HG02840 (cell line): ENCODE measurements around the gene ZDHHC12.

Source experiments
- ATAC-seq: cut with Tn5 transposase; IDR thresholded peaks from one replicate; pipeline ENCODE4 v1.9.1; 2021; ENCODE audit warnings: mild to moderate bottlenecking, moderate library complexity, moderate number of reproducible peaks; ENCODE audit not compliant: unreplicated experiment, low FRiP score

ZDHHC12 gene

DNA sequence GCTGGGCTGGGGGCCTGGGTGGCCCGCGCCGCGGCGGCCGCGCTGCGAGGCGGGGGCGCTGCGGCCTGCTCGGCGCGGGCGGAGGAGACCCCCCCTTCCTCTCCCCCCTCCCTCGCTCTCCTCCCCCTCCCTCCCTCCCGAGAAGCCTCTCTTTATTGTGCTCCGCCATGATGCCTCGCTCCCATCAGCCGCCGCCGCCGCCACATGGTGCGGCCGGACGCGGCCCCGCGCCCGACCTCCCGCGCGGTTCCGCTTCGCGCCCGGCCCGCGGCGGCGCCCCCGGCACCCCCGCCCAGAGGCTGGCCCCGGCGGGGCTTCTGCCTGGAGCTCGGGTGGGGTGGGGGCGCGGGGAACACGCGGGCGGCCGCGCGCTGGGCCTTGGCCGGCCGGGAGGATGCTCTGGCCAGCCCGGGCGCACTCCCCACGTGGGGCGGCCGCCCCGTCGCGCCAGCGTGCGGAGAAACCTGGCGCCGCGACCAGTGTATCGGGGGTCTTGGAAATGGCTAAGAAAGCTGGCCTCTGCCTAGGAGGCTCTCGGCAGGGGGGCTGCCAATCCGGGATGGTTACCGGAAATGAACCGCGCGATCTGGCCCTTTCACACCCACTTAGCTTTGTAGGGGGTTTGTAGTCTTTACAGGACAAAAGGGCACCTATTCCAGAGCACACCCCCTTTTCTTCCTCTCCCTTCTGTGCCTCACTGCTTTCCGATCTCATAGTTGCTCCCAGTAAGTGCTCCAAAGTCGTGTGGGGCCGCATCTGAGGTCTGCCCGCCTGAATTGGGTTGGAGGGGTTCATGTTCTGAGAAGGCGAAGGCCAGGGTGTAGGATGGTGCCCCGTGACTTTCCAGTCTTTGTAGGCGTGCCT is 33.9 kb downstream of the ZDHHC12 start:
- ATAC-seq: no peak

DNA sequence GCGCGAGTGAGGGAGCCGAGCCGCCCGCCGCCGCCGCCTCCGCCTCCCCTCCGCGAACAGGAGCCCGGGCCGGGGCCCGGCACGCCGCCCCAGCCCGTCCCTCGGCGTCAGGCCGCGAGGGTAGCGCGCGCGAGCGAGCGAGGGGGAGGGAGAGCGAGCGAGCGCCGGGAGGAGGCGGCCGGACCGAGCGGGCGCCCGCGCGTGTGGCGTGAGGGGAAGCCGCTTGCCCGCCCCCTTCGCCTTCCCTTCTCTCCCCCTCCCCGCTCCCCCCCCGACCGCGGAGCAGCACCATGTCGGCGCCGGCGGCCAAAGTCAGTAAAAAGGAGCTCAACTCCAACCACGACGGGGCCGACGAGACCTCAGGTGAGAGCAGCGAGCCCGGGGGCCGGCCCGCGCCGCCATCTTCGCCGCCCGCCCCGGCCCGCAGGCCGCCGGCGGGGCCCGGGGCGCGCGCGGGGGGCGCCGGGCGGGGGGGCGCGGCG is 34.6 kb downstream of the ZDHHC12 start:
- peak; percentile 3 for ATAC-seq

DNA sequence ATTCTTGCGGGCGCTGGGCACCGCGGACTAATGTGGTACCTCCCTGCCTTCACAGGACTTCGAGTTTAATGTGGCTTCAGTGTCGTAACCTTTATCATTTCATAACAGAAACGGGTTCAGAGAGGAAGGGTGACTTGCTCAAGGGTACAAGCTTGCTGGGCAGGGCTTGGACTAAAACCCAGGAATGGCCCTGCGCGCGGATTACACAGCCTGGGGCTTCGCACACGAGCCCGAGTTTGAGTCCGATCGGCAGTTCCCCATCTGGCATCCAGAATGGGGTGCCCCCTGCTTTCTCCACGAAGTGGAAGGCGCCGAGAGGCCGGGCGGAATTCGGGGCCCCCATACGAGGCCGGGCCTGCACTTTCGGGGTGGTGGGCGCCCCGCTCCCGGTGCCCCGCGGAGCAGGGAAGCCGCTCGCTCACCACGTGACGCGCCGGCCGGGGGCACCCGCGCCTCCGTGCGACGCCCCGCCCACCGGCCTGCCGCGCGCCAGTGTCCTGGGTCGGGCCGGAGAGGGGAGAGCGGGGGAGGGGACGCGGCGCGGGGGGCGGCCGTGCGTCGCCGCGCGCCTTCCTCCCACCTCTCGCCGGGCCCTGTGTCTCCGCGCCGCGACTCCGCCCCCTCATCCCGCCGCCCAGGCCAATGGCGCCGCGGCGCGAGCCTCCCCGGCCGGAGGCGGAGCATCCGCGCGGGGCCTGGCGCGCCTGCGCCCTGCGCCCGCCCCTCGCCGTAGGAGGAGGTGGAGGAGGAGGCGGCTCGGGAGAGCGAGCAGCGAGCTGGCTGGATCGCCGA is 35.2 kb downstream of the ZDHHC12 start, which contains the start of gene SET:
Gene SET (plus strand): TSS at position 722 of the 792 bp plus-strand sequence. CDS start 361 bp downstream, outside the sequence.
- ATAC-seq: peak; percentile 68

DNA sequence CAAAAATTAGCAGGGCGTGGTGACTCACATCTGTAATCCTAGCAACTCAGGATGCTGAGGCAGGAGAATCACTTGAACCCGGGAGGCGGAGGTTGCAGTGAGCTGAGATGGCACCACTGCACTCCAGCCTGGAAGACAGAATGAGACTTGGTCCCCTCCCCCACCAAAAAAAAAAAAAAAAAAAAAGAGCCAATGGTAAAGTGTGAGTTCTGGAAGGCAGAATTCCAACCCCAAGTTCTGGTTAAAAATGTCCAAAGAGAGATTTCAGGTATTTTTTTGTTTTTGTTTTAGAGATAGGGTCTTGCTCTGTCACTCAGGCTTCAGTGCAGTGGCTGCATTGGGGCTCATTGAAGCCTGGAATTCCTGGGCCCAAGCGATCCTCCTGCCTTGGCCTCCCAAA is 36.5 kb downstream of the ZDHHC12 start:
- ATAC-seq: no peak

DNA sequence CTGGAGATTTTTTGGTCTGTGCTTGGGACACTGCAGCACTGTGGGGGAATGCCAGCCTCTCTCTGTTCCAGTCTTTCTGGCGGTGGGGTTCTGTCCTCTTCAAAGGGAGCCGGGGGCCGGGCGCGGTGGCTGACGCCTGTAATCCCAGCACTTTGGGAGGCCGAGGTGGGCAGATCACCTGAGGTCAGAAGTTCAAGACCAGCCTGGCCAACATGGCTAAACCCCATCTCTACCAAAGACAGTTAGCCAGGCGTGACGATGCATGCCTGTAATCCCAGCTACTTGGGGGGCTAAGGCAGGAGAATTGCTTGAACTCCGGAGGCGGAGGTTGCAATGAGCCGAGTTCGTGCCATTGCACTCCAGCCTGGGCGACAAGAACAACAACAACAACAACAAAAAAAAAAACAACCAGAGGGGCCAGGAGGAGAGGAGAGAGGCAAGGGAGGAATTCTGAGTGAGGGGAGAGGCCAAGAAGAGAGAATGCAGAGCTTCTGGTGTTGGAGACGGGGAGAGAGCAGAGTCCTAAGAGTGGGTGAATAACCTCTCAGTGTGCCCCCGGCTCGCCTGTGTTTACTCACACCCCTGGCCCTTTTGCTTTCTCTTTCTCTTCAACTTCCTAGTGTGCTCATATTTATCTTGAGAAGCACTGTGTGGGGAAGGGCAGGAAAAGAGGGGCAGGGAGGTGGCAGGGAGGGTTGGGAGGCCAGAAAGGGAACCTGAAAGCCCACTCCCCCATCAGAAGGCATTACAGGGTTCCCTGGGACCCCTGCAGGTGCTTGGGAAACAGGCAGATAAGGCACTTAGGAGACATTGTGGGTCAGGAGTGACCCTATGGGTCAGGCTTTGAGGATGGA is 38.1 kb downstream of the ZDHHC12 start:
- no peak for ATAC-seq

DNA sequence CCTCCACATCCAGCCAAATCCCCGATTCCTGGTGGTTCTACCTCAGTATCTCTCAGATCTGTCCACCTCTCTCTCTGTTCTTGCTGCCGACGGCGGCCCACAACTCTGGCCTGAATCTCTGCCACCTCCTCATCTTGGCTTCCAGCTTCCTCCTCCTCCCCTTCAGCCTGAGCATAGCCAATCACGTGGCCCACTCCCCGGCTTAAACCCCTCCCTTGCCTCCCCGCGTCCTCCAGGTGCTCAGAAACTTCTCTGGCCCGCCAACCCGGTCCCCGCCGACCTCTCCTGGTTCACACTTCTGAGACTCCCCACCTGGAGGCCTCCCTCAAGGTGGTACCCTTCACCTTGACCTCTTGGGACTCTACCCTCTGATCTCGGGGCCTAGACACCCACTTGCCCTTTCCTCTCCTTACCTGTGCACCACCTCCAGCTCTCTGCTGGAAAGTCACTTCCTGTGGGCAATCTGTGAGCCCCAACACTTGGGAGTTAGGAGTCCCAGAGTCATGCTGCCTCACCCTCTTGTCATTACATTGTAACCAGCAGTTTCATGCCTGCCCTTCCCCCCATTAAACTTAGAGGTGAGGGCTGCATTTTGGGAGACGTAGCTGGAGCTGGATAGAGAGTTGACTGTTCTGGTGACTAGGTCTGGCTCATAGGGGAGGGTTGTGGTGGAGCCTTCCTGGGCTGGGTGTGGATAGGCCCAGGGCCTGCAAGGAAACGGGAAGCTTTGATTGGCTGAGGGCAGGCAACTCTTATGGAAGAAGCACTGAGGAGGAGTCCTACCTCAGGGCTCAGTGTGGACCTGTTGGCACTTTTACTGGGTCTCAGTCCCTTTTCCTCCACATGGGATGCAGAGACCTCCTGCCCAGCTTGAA is 39.4 kb downstream of the ZDHHC12 start:
- no peak for ATAC-seq

DNA sequence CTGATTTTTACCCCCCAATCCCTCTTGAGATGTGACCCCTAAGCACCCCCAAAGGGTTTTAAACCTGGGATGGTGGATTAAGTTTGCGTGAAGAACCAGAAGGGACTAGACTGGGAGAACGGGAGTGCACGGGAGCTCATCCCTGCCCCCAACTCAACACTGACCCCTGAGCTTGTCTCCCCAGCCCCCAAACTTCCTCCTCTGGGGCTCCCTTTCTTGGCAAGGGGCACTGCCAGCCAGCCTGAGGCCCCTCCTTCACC is 39.9 kb downstream of the ZDHHC12 start:
- no peak for ATAC-seq

DNA sequence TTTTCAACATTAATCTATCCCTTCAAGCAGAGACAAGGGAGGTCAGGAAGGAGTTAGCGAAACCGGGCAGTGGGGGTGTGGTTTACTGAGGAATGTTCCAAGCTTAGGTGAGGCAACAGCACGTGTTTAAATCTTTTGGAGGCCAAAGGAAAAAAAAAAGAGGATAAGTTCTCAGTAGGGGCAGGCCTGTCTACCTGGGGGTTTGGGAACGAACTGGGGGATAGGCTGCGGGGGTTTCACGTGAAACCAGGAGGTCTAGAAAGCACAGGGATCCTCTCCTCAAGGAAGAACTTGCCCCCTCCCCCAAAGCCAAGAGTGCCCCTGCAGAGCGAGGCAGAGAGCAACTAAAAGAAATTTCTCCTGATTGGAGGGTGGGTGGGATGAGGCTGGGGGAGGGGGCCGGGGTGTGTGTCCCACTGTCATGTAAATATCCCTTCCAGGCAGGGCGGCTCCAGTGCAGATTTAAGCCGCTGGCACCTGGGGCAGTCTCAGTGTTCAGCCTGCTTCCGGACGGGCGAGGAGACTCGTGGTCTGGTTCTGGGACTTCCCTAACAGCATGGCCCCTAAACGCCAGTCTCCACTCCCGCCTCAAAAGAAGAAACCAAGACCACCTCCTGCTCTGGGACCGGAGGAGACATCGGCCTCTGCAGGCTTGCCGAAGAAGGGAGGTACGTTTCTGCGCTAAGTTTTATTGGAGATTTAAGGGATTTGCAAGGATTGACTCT is 40.4 kb downstream of the ZDHHC12 start:
- ATAC-seq: no peak

DNA sequence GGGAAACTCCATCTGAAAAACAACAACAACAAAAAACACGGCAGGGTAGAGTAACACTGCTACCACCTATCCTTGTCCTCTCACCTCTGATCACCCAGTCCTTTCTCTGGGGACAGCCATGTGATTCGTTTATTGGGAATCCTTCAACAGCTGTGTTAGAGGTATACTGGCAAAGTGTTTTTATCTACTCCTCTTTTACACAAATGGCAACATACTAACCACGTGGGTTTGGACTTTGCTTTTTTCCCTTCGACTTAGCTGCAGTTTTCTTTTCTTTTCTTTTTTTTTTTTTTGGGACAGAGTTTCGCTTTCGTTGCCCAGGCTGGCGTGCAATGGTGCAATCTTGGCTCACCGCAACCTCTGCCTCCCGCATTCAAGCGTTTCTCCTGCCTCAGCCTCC is 46.1 kb downstream of the ZDHHC12 start:
- ATAC-seq: no peak

DNA sequence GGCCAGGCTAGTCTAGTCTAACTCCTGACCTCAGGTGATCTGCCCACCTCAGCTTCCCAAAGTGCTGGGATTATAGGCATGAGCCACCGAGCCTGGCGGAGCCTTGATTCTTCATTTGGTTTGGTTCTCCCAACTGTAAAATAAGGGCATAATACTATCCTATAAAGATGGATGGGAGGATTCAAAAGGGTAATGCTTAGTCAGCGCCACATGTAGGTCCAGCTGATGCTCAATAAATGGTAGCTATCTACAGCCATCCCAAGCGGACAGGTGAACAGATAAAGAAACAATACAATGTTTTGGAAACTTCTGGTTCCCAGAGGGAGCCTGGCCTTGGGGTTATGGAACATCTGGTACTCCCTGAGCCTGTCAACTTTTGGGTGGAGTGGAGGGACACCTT is 48.5 kb downstream of the ZDHHC12 start:
- ATAC-seq: no peak
